IMR-90 (cell line): ENCODE results near the gene SLC35F3. TPM values are rescaled to one million over a fixed set of nuclear protein-coding genes. Genes with fewer than 3 reads are reported as not detected.

ENCODE experiments used
- ATAC-seq: fragments of 200-7000 bp; cut with Tn5 transposase; 2 replicates; pipeline ENCODE4 v1.9.1; 2020; ENCODE audit warnings: low read depth, mild to moderate bottlenecking, moderate library complexity
- BruUV-seq: library from RNA; stranded (reverse); fragments of 400-500 nt; replicated peaks from 2 replicates; lab custom pipeline; 2021; lab: Mats Ljungman, UMichigan
- CTCF ChIA-PET: fragments of 300-600 bp; formaldehyde crosslinking; extraction: SDS; loops from one replicate; lab custom pipeline; 2021; ENCODE audit warnings: antibody characterized with exemption; lab: Yijun Ruan, JAX
- POLR2A ChIA-PET: fragments of 300-600 bp; sonication (Branson Sonifier 250); formaldehyde crosslinking; loops from one replicate; lab custom pipeline; 2022; ENCODE audit warnings: antibody characterized with exemption; ENCODE audit not compliant: unreplicated experiment; lab: Charles Lee
- DNase-seq: peaks from one replicate; pipeline ENCODE4 v3.0.0; 2013
- H2AFZ ChIP-seq: replicated peaks from 2 replicates; pipeline ENCODE3; 2013; ENCODE audit warnings: low read length, mild to moderate bottlenecking; ENCODE audit not compliant: poor library complexity
- H2AK5ac ChIP-seq: 2 replicates; pipeline ENCODE4 v1.6.1; 2013; ENCODE audit warnings: low read depth, low read length, inconsistent platforms
- H2AK9ac ChIP-seq: replicated peaks from 2 replicates; pipeline ENCODE3; 2013; ENCODE audit warnings: mild to moderate bottlenecking, low read depth, low read length, moderate library complexity; ENCODE audit not compliant: poor library complexity
- H2BK120ac ChIP-seq: 2 replicates; pipeline ENCODE4 v1.6.1; 2013; ENCODE audit warnings: low read depth, low read length, inconsistent platforms
- H2BK15ac ChIP-seq: 3 replicates; pipeline ENCODE4 v1.6.1; 2013; ENCODE audit warnings: low read depth, low read length, inconsistent platforms
- H2BK20ac ChIP-seq: 2 replicates; pipeline ENCODE4 v1.6.1; 2013; ENCODE audit warnings: low read depth, mild to moderate bottlenecking, inconsistent platforms, low read length, moderate library complexity
- H2BK5ac ChIP-seq: 2 replicates; pipeline ENCODE4 v1.6.1; 2013; ENCODE audit warnings: mild to moderate bottlenecking, low read depth, low read length, inconsistent platforms; ENCODE audit not compliant: poor library complexity, severe bottlenecking
- H3K14ac ChIP-seq: replicated peaks from 2 replicates; pipeline ENCODE4 v1.6.1; 2013; ENCODE audit warnings: low read depth, low read length, inconsistent platforms
- H3K18ac ChIP-seq: 2 replicates; pipeline ENCODE4 v1.6.1; 2013; ENCODE audit warnings: low read depth, low read length, control low read depth
- H3K23ac ChIP-seq: 2 replicates; pipeline ENCODE4 v1.6.1; 2013; ENCODE audit warnings: low read depth, low read length, inconsistent platforms
- H3K27ac ChIP-seq: 2 replicates; pipeline ENCODE4 v1.5.1; 2013; ENCODE audit warnings: mild to moderate bottlenecking, control low read depth, low read length; ENCODE audit not compliant: insufficient read depth
- H3K27me3 ChIP-seq: 2 replicates; pipeline ENCODE4 v1.6.1; 2013; ENCODE audit warnings: low read length; ENCODE audit not compliant: control insufficient read depth, insufficient read depth
- H3K36me3 ChIP-seq: 2 replicates; pipeline ENCODE4 v1.6.1; 2013; ENCODE audit warnings: low read length, mixed read lengths; ENCODE audit not compliant: control insufficient read depth, insufficient read depth
- H3K4ac ChIP-seq: 2 replicates; pipeline ENCODE4 v1.6.1; 2013; ENCODE audit warnings: low read depth, low read length, inconsistent platforms
- H3K4me1 ChIP-seq: 2 replicates; pipeline ENCODE4 v1.6.1; 2013; ENCODE audit warnings: low read length, mixed read lengths; ENCODE audit not compliant: control insufficient read depth, insufficient read depth
- H3K4me2 ChIP-seq: 2 replicates; pipeline ENCODE4 v1.6.1; 2013; ENCODE audit warnings: low read depth, mild to moderate bottlenecking, control low read depth, low read length, moderate library complexity
- H3K4me3 ChIP-seq: 2 replicates; pipeline ENCODE4 v1.5.1; 2013; ENCODE audit warnings: low read depth, mild to moderate bottlenecking, control low read depth, low read length, moderate library complexity; ENCODE audit not compliant: insufficient read depth
- H3K56ac ChIP-seq: 2 replicates; pipeline ENCODE4 v1.6.1; 2013; ENCODE audit warnings: low read length, inconsistent platforms; ENCODE audit not compliant: insufficient read depth; ENCODE audit errors: extremely low read depth
- H3K79me1 ChIP-seq, 2 experiments: 2 replicates each; pipeline ENCODE4 v1.6.1; 2013; ENCODE audit warnings: low read length in 2 of 2, inconsistent platforms in 1 of 2, low read depth in 1 of 2
- H3K9ac ChIP-seq: 2 replicates; pipeline ENCODE4 v1.6.1; 2013; ENCODE audit warnings: low read depth, low read length, control low read depth
- H3K9me1 ChIP-seq: 2 replicates; pipeline ENCODE4 v1.6.1; 2013; ENCODE audit warnings: low read length, inconsistent platforms; ENCODE audit not compliant: insufficient read depth
- H3K9me3 ChIP-seq: 2 replicates; pipeline ENCODE4 v1.6.1; 2013; ENCODE audit warnings: low read length; ENCODE audit not compliant: control insufficient read depth, insufficient read depth
- H4K20me1 ChIP-seq: 2 replicates; pipeline ENCODE4 v1.6.1; 2013; ENCODE audit warnings: low read length, inconsistent platforms; ENCODE audit not compliant: insufficient read depth
- H4K5ac ChIP-seq: 2 replicates; pipeline ENCODE4 v1.6.1; 2013; ENCODE audit warnings: mild to moderate bottlenecking, low read depth, low read length, control low read depth
- H4K8ac ChIP-seq, 2 experiments: 2 replicates each; pipeline ENCODE4 v1.6.1; 2013; ENCODE audit warnings: low read depth in 2 of 2, low read length in 2 of 2, control low read depth in 1 of 2, inconsistent platforms in 1 of 2
- H4K91ac ChIP-seq: 2 replicates; pipeline ENCODE4 v1.6.1; 2013; ENCODE audit warnings: low read depth, low read length, inconsistent platforms; ENCODE audit not compliant: insufficient read depth
- MXI1 ChIP-seq: IDR thresholded peaks from 2 replicates; pipeline ENCODE4 v1.6.1; 2012; ENCODE audit warnings: low read depth, mild to moderate bottlenecking, low read length, moderate library complexity, borderline replicate concordance
- RCOR1 ChIP-seq: IDR thresholded peaks from 2 replicates; pipeline ENCODE4 v1.6.1; 2012; ENCODE audit warnings: mild to moderate bottlenecking, low read length, improper control_type of control experiment; ENCODE audit not compliant: insufficient replicate concordance
- SMC3 ChIP-seq: fragments of 150-350 bp; IDR thresholded peaks from 2 replicates; pipeline ENCODE4 v1.6.1; 2016; ENCODE audit warnings: low read depth, mild to moderate bottlenecking, antibody characterized with exemption, low read length, moderate library complexity
- WGBS, 2 experiments: methylation state at CpG; one replicate each; pipeline versions ENCODE4 v1.1.5 to v1.1.7; 2013; ENCODE audit warnings: missing lambda C conversion rate in 2 of 2; ENCODE audit not compliant: insufficient read length in 1 of 2; ENCODE audit errors: extremely low coverage in 2 of 2; 5-methylcytosine and 5-hydroxymethylcytosine counted together
- dilution Hi-C: fragments of 300-500 bp; cut with HindIII; formaldehyde crosslinking; loops from one replicate; pipeline ENCODE4 v1.14.3; 2018; ENCODE audit warnings: low sequenced_read_pairs; ENCODE audit not compliant: unreplicated experiment
- in situ Hi-C: fragments of 300-500 bp; cut with MboI; formaldehyde crosslinking; loops from 3 replicates; pipeline ENCODE4 v1.14.3; 2019; ENCODE audit warnings: low sequenced_read_pairs, inconsistent platforms, mixed read lengths
- intact Hi-C: fragments of 100-400 bp; cut with micrococcal nuclease; formaldehyde crosslinking; loops from 2 replicates; pipeline ENCODE4 v1.10.0; 2022
- polyA plus RNA-seq, 3 experiments: library from polyadenylated mRNA; depleted of rRNA; stranded (reverse); fragments of >200 nt; gene quantifications; 2 replicates each; pipeline ENCODE4 v1.2.3, GENCODE V29; 2012; ENCODE audit warnings: low replicate concordance in 1 of 3
- total RNA-seq: library from RNA; depleted of rRNA; stranded (reverse); fragments of >200 nt; gene quantifications from 2 replicates; pipeline ENCODE4 v1.2.3, GENCODE V29; 2012

The SLC35F3 gene
- total and polyA plus RNA-seq, 2 of the 4 experiments (the other 2 are of a cell fraction): under 0.01 to 0.17 TPM

DNA sequence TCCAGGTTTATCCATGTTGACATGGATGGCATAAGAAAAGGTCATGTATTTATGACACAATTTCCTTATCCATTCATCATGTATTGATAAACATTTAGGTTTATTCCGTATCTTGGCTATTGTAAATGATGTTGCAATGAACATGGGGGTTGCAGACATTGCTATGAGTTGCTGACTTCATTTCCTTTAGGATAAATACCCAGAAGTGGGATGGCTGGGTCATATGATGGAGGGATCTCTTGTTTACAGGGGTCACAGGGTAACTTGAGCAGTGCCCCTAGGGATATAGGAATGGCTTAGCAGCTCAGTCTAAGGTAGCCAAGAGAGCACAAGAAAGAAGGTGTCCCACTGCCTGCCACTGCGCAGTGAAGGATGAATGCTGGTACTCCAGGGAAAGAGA, 239.2 kb downstream of the SLC35F3 start:
- Histone ChIP-seq H3K36me3 (no peaks in the 10 kb centered on the region), H3K9me3 (peaks cover 5% of the 10 kb centered on the region), H2BK15ac (0 out of 3 replicates have a peak overlapping the region, but pooled peaks have one; percentile 39), H4K91ac (no peak overlapping the region; the same call in 1 of the 2 replicates), H2BK20ac (no peak overlapping the region), H3K56ac (no peak overlapping the region), H3K4ac (no peak overlapping the region), H3K9ac (no peak overlapping the region), H4K5ac (peak overlapping the region; percentile 66; the same call in 1 of the 2 replicates), H3K4me2 (no peak overlapping the region), H4K8ac (no peak overlapping the region; a peak in 1 of 4 replicates), H2BK120ac (no peak overlapping the region), H3K18ac (peak overlapping the region; percentile 65), H2BK5ac (peak overlapping the region; percentile 54), H3K27me3 (no peaks in the 10 kb centered on the region), H3K9me1 (no peaks in the 10 kb centered on the region), H3K23ac (no peak overlapping the region), H3K79me1 (no peaks in the 10 kb centered on the region), H2AK9ac (no peak overlapping the region), H2AK5ac (peak overlapping the region; percentile 54; the same call in 1 of the 2 replicates), H3K14ac (no peak overlapping the region), H4K20me1 (no peaks in the 10 kb centered on the region), H3K4me1 (no peaks in the 10 kb centered on the region; the same call in 1 of the 2 replicates), H3K27ac (no peak overlapping the region; the same call in 1 of the 2 replicates), H2AFZ (peak overlapping the region; percentile 14), H3K4me3 (no peak overlapping the region)
- ChIA-PET POLR2A (no interaction called here), CTCF (no interaction called here)
- ATAC-seq (no peak), DNase-seq (no peak)
- no CpG with 5 or more reads among the region's 2 CpGs for WGBS, 2 experiments
- in situ Hi-C loops: loop anchor here (25.0 kb wide), 2 partner anchors 169 to 969 kb away; no protein-coding TSS in a partner anchor
- intact Hi-C loops: no loop called here
- BruUV-seq: no TSS peak
- TF ChIP-seq MXI1: no peak
- no peak for TF ChIP-seq RCOR1
- no peak for TF ChIP-seq SMC3
- dilution Hi-C loops: no loop called here
